ENCODE data around the gene GAL.

The GAL gene

DNA sequence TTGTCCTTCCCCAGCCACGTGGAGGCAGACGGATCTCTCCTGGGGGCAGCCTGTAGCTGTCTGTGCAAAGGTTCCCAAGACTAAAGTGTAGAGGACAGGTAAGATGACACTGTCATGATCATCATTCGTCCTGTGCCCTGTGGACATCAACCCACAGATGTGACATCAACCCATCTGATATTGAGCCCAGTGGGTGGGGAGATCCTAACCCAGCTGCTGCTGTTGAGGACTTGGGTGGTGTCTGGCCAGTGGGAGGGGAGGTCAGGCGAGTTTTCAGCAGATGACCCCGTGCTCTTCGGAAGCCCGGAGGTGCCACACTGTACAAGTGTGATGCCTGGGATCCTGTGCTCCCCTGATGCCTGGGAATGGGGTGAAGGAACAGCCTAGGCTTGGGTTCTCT is 1.2 kb upstream of the GAL start:
- no peak for DNase-seq

DNA sequence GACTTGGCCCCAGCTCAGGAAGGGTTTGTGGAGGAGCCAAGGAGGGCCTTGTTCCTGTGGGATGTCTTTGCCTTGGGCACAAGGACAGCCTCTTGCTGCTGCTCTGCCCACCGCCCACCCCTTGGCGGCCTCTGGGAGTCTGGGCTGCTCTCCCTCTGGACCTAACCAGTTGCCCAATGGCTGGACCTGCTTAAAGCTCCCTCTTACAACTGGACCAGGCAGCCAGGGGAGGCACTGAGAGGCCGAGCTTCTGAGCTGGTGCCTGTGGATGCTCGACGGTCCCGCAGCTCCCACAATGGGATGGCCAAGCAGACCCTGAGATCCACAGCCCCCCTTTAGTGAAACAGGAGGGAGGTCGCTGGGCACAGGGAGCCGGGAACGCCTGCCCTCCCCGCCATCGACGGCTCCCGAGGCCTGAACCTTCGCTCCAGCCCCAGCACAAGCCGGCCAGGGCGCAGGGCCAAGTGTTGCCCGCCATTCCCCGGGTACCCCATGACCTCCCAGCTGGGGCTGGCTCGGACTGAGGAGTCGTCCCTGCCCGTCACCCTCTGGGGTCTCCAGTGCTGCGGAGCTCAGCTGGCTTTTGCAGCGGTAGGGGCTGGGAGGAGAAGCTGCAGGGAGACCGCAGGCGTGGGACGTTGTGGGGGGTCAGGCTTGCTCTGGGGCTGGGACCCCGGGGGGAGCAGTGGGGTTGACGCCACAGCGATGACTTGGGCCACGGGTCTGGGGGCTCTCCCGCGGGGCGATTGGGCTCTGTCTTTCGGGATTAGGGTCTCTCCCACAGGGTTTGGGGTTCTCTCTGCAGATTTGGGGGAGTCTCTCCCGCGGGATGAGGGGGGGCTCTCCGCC is 584 bp upstream of the GAL start:
- no peak for DNase-seq

DNA sequence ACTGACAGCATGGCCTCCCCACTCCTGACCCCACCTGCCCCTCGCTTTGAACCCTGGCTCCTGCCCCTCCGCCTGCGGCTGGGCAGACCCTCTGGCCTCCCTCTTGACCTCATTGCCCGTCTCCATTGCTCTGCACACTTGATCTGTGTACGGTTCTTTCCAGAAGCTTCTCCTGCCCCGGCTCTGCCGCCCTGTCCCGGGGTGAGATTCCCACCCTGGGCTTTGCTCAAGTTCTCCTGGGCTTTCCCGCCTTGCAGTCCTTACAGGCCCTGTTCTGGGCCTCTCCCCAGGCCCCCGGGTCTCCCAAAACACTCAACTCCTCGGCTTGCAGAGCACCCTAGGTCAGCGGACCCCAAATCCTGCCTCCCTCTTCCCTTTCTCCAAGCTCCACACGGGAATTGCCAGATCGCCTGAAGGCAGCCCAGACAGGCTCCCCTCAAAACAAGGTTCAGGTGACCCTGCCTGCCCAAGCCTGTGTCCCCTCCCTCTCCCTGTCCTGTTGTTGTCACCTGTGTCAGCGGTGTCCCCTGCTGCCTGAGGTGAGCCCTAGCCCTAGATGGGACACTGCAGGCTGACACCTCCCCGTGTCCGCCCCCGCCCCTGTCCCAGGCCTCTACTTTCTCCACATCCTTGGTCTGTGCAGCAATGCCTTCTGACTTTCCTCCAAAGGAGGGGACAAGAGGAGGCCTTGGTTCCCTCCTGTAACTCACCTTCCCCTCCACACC is 1.5 kb downstream of the GAL start:
- no peak for DNase-seq

DNA sequence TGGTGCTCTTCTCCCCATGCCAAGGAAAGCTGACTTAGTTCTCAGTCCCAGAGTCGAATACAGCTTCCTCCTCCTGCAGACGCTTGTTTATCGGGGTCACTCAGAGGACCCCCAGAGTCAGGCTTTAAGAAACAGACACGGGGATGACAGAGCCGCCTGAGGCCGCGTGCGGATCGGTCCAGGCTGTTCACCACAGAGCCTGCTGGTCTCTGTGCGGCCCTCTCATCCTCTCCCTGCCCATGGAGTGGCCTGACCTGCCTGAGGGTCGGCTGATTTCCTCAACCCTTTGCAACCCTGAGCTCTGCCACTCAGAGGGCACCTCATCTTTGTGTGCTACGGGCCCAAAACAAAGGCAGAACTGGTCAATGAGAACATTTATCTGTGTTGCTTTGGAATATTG is 2.1 kb downstream of the GAL start:
- DNase-seq, result no peak

DNA sequence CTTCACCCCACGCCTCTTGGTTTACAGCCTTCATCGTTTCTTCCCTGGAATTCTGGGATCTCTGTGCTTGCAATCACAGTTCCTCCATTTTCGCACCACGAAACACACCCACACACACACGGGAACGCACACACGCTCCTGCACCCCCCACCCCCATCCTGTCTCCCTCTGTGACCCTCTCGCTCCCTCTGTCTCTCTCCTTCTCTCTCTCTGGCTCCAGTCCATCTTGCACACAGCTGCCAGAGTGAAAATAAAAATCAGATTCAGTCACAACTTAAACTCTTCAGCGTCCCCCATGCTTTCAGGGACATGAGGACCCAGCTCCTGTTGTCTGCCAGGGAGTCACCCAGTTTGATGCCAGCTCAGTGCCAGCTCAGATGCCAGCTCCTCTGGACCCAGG is 3.0 kb downstream of the GAL start:
- no peak for DNase-seq

DNA sequence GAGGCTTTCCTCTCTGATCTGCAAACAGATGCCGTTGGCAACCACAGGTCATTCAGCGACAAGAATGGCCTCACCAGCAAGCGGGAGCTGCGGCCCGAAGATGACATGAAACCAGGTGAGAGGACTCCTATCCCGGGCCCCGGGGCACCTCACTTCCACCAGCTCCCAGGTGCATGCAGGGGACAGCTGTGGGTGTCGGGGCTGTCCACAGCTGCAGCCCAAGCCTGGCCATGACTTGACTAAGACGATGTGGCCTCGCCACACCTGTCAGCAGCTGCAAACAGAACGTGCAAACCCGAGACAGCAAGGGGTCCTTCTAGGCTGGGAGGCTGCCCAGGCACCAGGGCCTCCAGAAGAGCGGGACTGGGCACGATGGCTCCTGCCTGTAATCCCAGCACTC is 3.6 kb downstream of the GAL start:
- DNase-seq, result no peak

DNA sequence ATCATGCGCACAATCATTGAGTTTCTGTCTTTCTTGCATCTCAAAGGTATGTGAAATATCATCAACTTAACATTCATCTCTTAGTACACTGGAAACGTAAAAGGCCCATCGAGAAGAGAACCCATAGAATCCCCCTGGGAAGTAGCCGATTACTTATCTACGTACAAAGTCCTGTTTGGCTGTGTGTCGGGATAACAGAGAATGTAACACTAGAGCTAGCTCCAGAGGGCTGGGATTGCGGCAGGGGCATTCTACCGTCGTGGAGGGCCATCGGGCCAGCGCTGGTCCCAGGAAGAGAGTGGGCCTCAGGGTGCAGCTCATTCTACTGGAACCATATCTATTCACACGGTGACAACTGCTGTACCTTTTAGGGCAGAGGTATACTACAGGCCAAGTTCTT is 4.5 kb downstream of the GAL start:
- DNase-seq, result no peak

DNA sequence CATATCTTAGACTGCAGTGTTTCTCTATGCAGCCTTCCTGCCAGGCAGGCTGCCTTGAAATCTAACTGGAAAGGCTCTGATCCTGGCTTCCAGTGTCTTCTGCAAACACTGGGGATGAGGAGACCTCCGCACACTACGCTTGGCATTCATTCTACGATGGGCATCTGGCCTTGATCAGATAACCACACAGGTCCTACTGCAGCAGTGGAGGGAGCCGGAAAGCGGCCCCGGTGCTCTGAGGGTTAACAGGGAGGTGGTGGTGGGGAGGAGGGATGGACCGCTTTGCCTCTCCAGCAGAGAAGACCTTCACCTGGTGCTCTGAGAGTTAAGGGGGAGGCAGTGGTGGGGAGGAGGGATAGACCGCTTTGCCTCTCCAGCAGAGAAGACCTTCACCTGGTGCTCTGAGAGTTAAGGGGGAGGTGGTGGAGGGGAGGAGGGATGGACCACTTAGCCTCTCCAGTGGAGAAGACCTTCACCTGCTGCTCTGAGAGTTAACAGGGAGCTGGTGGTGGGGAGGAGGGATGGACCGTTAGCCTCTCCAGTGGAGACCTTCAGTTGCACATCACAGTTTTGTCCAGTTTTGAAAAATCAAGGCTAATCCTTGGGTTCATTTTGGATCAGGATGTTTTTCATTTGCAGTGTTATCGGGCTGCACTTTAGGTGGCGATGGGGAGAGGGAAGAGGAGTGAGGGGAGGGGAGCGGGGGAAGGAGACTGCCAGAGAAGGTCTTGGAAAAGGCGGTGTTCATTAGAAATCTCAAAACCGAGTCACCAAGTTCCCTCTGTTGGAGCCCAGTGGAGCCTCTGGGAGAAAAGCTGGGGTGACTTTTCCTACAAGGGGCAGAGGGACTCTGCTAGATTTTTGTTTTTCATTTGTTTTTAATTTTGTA is 5.6 kb downstream of the GAL start:
- DNase-seq, result no peak

DNA sequence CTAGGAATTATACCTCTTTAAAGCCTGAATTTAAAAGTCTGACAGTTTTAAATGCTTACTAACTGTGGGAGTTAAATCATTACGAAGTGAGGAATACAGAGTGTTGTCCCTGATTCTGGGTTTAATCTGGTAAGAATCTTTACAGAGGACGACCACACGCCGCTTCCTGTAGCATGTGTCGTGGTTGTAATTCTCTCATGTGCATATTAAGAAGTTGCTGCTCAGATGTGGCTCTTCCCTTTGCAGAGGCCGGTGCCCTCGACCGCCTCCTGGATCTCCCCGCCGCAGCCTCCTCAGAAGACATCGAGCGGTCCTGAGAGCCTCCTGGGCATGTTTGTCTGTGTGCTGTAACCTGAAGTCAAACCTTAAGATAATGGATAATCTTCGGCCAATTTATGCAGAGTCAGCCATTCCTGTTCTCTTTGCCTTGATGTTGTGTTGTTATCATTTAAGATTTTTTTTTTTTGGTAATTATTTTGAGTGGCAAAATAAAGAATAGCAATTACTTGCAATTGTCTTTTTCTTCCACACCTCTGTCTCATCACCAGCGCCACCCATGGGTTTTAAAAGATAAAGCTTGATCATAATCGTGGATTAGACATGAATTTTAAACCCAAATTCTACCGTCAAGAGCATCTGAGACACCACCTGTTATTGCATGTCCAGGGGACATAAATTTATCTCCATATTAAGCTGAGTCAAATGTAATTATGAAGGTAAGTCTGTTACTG is 6.5 kb downstream of the GAL start:
- peak; percentile 3 for DNase-seq

DNA sequence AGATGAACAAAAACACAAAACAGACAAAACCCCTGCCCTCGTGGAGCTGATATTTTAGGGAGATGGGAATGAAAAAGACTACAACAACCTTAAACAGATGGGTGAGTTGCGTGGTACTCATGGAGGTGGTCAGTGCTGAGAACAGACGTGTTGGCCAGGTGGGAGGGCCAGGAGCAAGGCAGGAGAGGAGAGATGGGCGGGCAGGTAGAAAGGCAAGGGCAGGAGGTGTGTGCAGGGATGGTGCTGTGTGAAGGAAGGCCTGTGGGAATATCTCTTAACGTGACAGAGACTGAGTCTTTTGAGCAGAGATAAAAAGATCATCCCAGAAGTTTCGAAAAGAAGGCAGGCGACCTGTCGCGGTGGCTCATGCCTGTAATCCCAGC is 7.0 kb downstream of the GAL start:
- no peak for DNase-seq

DNA sequence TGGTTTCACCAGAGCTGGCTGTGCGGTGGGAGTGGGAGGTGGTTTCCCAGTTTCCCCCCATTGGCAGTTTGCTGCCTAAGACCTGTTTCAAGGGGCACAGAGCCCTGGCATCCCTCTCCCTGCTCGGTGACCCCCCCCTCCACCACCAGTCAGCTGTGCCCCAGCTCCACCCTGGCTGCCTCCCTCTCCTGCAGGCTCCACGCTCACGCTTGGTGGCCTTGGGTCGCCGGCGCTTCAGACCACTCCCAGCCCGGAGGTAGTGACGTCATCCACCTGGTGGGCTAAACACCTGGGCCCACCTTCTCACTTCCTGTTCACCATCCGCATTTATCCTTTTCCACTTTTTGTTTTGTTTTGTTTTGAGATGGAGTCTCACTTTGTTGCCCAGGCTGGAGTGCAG is 7.8 kb downstream of the GAL start:
- DNase-seq, result no peak

DNA sequence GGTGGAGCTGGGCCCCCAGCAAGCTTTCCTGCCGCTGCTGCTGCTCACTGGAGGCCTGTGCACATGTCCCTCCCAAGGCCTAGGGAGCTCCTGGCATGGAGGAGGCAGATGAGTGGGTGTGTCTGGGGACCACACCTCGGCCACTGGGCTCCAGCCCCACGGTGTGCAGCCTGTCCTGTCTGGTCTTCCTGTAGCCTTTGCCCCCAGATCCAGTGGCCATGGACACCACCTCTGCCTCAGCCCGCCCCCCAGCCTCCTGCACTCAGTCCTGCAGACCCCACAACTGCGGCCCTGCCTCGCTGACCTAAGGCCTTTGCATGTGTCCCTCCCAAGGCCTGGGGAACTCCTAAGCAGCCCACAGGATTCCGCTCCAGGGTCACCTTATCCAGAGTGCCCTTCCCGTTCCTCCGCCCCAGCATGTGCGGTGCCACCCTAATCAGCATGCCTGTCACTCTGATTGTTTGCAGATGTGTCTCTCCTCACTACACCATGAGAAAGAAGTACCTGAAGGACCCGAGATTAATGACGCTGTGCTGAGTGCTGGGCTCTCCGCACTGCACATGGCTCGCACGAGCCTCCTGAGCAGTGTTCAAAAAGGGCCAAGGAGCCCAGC is 8.6 kb downstream of the GAL start:
- no peak for DNase-seq

DNA sequence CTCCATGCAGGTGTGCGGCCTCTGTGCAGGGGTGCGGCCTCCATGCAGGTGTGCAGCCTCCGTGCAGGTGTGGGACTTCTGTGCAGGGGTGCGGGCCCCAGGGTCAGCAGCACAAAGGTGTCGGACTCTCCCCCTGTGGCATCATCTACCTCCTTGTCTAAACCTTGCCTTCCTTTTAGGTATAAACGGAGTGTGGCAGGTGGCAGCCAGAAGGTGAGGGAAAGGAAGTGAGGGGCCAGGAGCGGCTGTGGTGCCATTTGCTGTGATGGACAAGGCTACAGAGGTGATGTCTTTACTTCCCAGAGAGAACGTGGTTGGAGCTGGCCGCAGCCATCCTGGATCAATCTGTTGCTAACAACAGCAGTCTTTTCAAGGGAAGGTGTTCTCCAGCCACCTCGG is 9.1 kb downstream of the GAL start:
- DNase-seq, result no peak

DNA sequence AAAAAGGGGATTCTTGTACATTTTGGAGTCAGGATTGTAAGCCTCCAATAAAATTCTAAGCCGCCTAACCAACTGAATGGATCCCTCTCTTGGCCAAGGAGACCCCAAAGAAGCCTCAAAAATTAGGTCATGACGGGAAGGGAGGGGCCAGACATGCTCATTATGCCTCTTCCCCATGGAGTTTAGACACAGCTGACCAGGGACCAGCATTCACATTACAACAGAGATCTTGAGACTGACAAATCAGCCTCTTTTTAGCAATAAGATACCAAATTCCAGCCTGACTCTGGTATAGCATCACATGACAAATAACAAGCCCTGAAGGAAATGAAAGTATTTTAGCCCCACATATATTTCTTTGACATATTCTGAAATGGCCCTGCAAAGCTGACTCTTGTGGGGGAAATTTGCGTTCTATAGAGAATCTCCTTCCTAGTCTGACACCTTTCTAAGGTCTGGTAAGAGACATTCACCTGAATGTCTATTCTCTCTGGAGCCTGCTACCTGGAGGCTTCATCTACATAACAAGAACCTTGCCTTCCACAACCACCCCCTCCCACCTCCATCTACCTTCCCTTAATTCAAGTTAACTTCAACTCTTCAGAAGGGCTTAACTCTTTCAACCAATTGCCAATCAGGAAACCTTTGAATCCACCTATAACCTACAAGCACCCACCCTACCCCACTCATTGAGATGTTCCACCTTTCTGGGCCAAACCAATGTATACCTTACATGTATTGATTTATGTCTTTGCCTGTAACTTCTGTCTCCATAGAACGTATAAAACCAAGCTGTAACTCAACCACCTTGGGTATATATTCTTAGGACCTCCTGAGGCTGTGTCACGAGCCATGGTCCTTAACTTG is 10.3 kb downstream of the GAL start:
- no peak for DNase-seq

DNA sequence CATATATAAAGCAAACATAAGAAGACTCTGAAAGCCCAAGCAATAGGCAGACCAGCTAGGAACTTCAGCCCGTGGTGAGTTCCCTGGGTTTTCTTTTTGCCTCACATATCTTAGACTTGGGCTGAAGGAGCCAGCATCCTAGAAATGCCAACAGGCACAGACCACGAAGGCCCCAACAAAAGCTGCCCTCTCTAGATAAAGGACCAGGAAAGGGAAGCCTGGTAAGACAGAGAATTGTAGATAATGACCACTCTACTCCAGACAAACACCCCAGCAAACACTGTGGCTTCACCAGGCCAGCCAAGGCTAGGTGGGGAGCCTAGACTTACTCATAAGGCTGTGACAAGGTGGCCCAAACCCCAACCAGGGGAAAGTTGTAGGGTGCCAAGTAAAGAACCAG is 11.2 kb downstream of the GAL start:
- no peak for DNase-seq

DNA sequence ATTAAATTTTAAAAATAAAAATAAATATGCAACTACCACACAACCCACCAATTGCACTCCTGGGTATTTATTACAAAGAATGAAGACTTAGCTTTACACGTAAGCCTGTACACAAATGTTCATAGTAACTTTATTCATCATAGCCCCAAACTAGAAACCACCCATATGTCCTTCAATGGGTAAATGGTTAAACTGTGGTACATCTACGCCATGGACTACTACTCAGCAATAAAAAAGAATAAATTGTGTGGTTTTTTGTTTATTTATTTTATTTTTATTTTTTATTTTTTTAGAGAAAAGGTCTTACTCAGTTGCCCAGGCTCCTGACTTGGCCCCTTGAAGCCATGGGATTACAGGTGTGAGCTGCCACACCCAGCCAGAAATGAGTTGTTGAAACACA is 14.6 kb downstream of the GAL start:
- no peak for DNase-seq

DNA sequence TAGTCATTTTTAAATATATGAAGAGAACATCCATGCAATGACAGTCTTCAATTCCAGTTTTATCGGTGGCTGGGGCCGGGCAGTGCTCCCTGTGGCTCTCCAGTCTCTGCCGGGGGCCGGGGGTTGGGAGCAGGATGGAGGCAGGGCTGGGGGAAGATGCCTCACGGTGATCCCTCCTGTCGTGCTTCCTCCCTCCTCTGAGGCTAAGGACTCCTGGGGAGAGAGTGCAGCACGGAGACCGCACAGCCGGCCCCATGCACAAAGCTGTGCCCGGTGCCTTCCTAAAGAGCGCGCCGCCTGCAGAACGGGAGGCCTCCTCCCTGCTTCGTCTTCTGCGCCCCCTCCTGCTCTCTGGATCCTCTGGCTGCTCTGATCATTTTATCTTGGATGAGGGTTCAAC is 20.5 kb downstream of the GAL start:
- no peak for DNase-seq

DNA sequence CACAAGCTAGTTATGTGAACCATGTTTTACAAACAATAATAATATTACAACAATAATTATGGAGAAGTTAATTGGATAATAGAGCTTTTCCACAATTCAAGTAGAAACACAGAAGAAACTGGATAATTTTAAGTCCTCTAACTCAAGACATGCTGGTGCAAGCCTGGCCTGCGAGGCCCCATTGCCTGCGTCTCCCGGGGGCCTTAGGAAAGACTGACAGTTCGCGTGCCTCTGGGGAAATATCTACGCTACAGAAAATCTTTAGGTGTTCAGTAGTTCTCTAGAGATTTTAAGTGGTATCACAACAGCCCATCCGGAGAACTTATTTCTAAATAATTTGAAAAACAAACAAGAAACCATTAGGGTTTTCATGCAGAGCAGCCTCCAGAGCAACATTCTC is 23.2 kb downstream of the GAL start:
- DNase-seq, result no peak

DNA sequence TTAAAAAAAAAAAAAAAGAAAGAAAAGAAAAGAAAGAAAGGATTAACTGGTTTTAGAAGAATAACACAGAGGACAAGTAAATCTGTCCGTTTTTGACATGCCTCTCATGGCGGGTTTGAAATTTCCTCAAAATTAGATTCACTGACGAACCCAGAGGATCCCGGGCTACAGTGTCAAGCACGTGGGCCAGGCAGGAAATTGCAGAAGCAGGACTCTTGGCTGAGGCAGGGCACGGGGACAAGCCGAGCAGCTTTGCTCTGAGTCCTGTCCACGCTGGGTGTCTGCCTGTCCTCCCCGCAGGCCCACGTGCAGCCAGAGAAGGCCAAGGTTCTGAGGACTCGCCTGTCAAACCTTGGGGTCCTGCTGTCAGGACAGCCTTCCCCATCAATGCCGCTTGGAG is 24.7 kb downstream of the GAL start:
- no peak for DNase-seq

DNA sequence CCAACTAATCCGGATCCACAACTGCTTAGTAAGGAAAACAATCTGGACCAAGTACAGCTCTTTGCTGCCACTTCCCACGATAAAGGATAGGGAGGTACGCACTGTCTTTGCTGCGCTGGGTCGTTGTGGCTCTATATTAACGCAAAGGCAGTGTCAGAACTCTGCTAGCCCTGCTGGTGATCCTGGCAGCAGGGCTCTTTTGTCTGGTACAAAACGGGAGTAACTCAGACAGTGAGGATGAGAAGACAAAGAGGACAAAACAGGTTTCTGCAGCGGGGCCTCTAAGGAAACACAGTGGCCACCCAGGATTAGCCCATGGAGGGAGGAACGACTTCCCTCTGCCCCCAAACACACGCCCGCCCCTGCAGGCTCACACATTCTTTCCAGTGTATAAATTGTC is 26.1 kb downstream of the GAL start:
- no peak for DNase-seq

DNA sequence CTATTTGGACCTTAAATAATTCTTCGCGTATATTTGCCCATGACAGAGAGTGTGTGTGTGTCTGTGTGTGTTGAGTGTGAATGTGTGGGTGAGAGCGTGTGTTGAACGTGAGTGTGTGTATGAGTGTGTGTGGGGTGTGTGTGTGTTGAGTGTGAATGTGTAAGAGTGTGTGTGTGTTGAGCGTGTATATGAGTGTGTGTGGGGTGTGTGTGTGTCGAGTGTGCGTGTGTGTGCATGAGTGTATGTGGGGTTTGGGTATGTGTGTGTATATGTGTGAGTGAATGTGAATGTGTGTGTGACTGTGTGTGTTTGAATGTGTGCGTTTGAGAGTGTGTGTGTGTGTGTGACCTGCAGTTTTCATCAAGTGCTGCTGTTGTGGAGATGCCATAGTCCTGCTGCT is 26.8 kb downstream of the GAL start:
- DNase-seq, result no peak

Measured in CD4-positive, alpha-beta T cell treated with Interleukin-4 for 4 hours (primary cell).